NCI-H2227 (cell line): Measurements from ENCODE around the gene PCDHB16.
A peak's percentile ranks its signal among the peaks of the same experiment; 100 is the strongest.
"Not testable (repeated sequence)": the region's sequence is repeated elsewhere in the genome, so short reads cannot be mapped to it uniquely, and the experiment has no call there.

Experiments used
- DNase-seq: peaks from one replicate; lab custom pipeline; 2025; ENCODE audit not compliant: unreplicated experiment; lab: John Stamatoyannopoulos, UW

Gene PCDHB16

GRCh38 chr5:141184117-141184855 lies 2.1 kb downstream of the PCDHB16 start:
- DNase-seq = not testable (repeated sequence)

DNA sequence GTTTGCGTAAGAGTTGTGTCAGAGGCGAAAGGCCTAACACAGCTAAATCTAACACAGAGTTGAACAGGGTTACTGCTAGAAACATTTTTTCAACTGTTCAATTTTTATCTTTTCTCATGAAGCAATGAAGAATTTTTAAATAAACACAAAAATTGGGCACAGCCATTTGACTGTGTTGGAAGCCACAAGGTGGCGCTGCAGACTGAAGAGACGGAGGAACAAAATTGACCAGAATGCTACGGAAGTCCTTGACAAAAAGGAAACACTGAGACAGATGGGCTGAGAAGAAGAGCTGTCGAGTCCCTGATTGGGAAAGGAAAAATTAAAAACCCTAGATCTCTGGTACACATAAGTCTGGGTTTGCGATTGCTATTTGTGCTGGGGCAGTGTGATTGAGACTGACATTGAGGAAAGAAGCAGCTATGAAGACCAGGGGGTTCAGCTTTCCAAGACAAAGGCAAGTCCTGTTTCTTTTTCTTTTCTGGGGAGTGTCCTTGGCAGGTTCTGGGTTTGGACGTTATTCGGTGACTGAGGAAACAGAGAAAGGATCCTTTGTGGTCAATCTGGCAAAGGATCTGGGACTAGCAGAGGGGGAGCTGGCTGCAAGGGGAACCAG lies 4.8 kb downstream of the PCDHB16 start, which contains the start of gene PCDHB9:
Gene PCDHB9, plus strand, starts transcription at position 265 of the 616 bp plus-strand sequence. Its CDS starts 158 bp downstream, at position 423.
- peak; percentile 80 for DNase-seq

DNA sequence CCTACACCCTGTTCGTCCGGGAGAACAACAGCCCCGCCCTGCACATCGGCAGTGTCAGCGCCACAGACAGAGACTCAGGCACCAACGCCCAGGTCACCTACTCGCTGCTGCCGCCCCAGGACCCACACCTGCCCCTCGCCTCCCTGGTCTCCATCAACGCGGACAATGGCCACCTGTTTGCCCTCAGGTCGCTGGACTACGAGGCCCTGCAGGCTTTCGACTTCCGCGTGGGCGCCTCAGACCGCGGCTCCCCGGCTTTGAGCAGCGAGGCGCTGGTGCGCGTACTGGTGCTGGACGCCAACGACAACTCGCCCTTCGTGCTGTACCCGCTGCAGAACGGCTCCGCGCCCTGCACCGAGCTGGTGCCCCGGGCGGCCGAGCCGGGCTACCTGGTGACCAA lies 6.5 kb downstream of the PCDHB16 start:
- DNase-seq = not testable (repeated sequence)

DNA sequence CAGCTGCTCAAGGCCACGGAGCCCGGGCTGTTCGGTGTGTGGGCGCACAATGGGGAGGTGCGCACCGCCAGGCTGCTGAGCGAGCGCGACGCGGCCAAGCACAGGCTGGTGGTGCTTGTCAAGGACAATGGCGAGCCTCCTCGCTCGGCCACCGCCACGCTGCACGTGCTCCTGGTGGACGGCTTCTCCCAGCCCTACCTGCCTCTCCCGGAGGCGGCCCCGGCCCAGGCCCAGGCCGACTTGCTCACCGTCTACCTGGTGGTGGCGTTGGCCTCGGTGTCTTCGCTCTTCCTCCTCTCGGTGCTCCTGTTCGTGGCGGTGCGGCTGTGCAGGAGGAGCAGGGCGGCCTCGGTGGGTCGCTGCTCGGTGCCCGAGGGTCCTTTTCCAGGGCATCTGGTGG lies 6.9 kb downstream of the PCDHB16 start:
- not testable (repeated sequence) for DNase-seq

- DNase-seq = peak; percentile 63
Measured at GRCh38 chr5:141192110-141192725, 10.0 kb downstream of the PCDHB16 start, which contains the start of gene PCDHB10. PCDHB10 (plus strand) TSS chr5:141192353; CDS start chr5:141192553, 200 bp downstream.

- DNase-seq = not testable (repeated sequence)
Measured at GRCh38 chr5:141194332-141194731, 12.1 kb downstream of the PCDHB16 start.

GRCh38 chr5:141196363-141196762 lies 14.2 kb downstream of the PCDHB16 start:
- DNase-seq = no peak

- DNase-seq = peak; percentile 70
Measured at GRCh38 chr5:141199359-141200235, 17.4 kb downstream of the PCDHB16 start, which contains the start of gene PCDHB11. PCDHB11 (plus strand) TSS chr5:141199627; CDS start chr5:141199775, 148 bp downstream.

GRCh38 chr5:141201126-141201525 lies 18.9 kb downstream of the PCDHB16 start:
- DNase-seq = not testable (repeated sequence)

GRCh38 chr5:141201646-141202045 lies 19.5 kb downstream of the PCDHB16 start:
- not testable (repeated sequence) for DNase-seq

GRCh38 chr5:141208478-141208877 lies 26.3 kb downstream of the PCDHB16 start, which contains the start of gene PCDHB12:
PCDHB12 (plus strand) TSS chr5:141208719; CDS start chr5:141208908, 189 bp downstream.
- DNase-seq = no peak

- not testable (repeated sequence) for DNase-seq
Measured at GRCh38 chr5:141210281-141210680, 28.1 kb downstream of the PCDHB16 start.

DNA sequence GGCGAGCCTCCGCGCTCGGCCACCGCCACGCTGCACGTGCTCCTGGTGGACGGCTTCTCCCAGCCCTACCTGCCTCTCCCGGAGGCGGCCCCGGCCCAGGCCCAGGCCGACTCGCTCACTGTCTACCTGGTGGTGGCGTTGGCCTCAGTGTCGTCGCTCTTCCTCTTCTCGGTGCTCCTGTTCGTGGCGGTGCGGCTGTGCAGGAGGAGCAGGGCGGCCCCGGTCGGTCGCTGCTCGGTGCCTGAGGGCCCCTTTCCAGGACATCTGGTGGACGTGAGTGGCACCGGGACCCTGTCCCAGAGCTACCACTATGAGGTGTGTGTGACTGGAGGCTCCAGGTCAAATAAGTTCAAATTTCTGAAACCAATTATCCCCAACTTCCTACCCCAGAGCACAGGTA lies 28.7 kb downstream of the PCDHB16 start:
- DNase-seq = not testable (repeated sequence)

DNA sequence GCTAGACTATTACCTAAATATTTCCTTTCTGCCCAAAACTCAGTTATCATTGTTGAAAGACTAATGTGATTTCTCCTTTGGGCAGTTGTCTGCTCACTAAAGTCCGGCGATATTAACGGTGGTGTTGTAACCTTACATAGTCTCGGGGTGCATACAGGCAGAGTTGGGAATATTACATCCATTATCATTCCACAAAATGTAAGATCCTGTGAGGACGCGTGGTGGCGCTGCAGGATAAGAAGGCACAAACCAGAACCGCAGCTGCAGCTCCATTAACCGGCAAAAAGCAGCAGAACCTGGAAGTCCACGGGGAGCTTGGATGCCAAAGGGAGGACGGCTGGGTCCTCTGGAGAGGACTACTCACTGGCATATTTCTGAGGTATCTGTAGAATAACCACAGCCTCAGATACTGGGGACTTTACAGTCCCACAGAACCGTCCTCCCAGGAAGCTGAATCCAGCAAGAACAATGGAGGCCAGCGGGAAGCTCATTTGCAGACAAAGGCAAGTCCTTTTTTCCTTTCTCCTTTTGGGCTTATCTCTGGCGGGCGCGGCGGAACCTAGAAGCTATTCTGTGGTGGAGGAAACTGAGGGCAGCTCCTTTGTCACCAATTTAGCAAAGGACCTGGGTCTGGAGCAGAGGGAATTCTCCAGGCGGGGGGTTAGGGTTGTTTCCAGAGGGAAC lies 31.6 kb downstream of the PCDHB16 start, which contains the start of gene PCDHB13:
Gene PCDHB13, plus strand, starts transcription at position 264 of the 684 bp plus-strand sequence. Its CDS starts 205 bp downstream, at position 469.
- peak; percentile 60 for DNase-seq

DNA sequence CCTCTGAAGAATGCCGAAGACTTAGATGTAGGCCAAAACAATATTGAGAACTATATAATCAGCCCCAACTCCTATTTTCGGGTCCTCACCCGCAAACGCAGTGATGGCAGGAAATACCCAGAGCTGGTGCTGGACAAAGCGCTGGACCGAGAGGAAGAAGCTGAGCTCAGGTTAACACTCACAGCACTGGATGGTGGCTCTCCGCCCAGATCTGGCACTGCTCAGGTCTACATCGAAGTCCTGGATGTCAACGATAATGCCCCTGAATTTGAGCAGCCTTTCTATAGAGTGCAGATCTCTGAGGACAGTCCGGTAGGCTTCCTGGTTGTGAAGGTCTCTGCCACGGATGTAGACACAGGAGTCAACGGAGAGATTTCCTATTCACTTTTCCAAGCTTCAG lies 32.4 kb downstream of the PCDHB16 start:
- not testable (repeated sequence) for DNase-seq

DNA sequence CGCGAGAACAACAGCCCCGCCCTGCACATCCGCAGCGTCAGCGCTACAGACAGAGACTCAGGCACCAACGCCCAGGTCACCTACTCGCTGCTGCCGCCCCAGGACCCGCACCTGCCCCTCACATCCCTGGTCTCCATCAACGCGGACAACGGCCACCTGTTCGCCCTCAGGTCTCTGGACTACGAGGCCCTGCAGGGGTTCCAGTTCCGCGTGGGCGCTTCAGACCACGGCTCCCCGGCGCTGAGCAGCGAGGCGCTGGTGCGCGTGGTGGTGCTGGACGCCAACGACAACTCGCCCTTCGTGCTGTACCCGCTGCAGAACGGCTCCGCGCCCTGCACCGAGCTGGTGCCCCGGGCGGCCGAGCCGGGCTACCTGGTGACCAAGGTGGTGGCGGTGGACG lies 33.3 kb downstream of the PCDHB16 start:
- not testable (repeated sequence) for DNase-seq

GRCh38 chr5:141216035-141216434 lies 33.8 kb downstream of the PCDHB16 start:
- DNase-seq = not testable (repeated sequence)

DNA sequence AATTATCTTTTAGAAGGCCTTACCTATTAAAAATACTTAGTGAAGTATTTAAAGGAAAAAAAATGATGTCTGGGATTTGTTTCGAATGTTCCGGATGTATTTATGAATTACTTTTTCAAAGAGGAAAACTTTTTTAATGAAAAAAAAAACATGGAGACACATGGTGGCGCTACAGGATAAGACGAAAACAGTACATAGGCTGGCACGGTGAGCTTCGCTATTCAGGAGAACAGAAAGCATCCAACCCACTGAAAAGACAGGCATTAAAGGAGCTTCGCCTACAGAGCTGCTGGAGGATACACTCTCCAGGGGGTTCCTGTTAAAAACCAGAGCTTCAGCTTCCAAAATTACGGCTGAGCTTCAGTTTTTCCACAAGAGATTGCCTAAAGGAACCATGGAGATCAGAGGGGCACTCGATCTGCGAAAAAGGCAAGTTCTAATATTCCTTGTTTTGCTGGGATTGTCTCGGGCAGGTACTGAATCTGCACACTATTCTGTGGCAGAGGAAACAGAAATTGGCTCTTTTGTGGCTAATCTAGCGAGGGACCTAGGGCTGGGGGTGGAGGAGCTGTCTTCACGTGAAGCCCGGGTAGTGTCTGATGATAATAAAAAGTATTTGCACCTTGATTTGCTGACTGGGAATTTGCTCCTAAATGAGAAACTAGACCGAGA lies 41.1 kb downstream of the PCDHB16 start, which contains the start of gene PCDHB14:
Gene PCDHB14, plus strand, starts transcription at position 232 of the 672 bp plus-strand sequence. Its CDS starts 163 bp downstream, at position 395.
- peak; percentile 57 for DNase-seq

- DNase-seq = not testable (repeated sequence)
Measured at GRCh38 chr5:141224844-141225243, 42.7 kb downstream of the PCDHB16 start.
